Activated naive CD4-positive, alpha-beta T cell treated with anti-CD3 and anti-CD28 coated beads for 36 hours (primary cell): ENCODE measurements around the gene LAMC1. TPM values are rescaled to one million over a fixed set of nuclear protein-coding genes. Genes with fewer than 3 reads are reported as not detected.

Source experiments
- CTCF ChIA-PET: fragments of 350-600 bp; sonication (Branson Sonifier 250); formaldehyde crosslinking; loops from one replicate; lab custom pipeline; 2021; ENCODE audit warnings: antibody characterized with exemption; lab: Charles Lee
- DNase-seq: peaks from one replicate; pipeline ENCODE4 v3.0.0-alpha.2; 2020
- H3K27ac Mint-ChIP-seq: one replicate; pipeline ENCODE4 v1.8.0; 2021; ENCODE audit warnings: mild to moderate bottlenecking, mixed read lengths
- H3K27me3 Mint-ChIP-seq: one replicate; pipeline ENCODE4 v1.8.0; 2021; ENCODE audit warnings: low read depth, mixed read lengths
- H3K36me3 Mint-ChIP-seq: one replicate; pipeline ENCODE4 v1.8.0; 2021; ENCODE audit warnings: low read depth, mixed read lengths
- H3K4me1 Mint-ChIP-seq: one replicate; pipeline ENCODE4 v1.8.0; 2021; ENCODE audit warnings: low read depth, mixed read lengths
- H3K4me3 Mint-ChIP-seq: one replicate; pipeline ENCODE4 v1.8.0; 2021; ENCODE audit warnings: mild to moderate bottlenecking, moderate library complexity, mixed read lengths
- H3K9me3 Mint-ChIP-seq: one replicate; pipeline ENCODE4 v1.8.0; 2021; ENCODE audit warnings: mixed read lengths
- intact Hi-C: fragments of 100-400 bp; cut with micrococcal nuclease; formaldehyde crosslinking; loops from one replicate; pipeline ENCODE4 v1.15.1; 2023
- total RNA-seq, 2 experiments: library from RNA; stranded (reverse); gene quantifications; one replicate each; pipeline ENCODE4 v1.2.3, GENCODE V29; 2021

Gene LAMC1
- total RNA-seq, result under 1 TPM in 1 of 2 experiments, not detected in 1; 0.10 TPM

- H3K36me3 Mint-ChIP-seq, result no peaks in the 10 kb centered on the region
- H3K27me3 Mint-ChIP-seq, result peaks cover 65% of the 10 kb centered on the region
- peak within 1 kb of the TSS; percentile 70 for H3K4me3 Mint-ChIP-seq
- peaks cover 11% of the 10 kb centered on the region for H3K4me1 Mint-ChIP-seq
- CTCF ChIA-PET, result no interaction called here
- H3K27ac Mint-ChIP-seq, result no peak within 1 kb of the TSS
- H3K9me3 Mint-ChIP-seq, result peaks cover 2% of the 10 kb centered on the region
- intact Hi-C loops, result loop anchor here (2.0 kb wide), 1 partner anchor 158 kb away; no protein-coding TSS in a partner anchor
- DNase-seq, result peak; percentile 12
These were observed at the start of gene LAMC1 for GRCh38 chr1:183023146-183023600. TSS of gene LAMC1 (plus strand) at chr1:183023420. CDS start at chr1:183023717, 297 bp downstream.

- Mint-ChIP-seq H3K4me1 (no peaks in the 10 kb centered on the region), H3K27me3 (peaks cover 2% of the 10 kb centered on the region), H3K36me3 (no peaks in the 10 kb centered on the region), H3K4me3 (no peak overlapping the region), H3K27ac (no peak overlapping the region), H3K9me3 (no peaks in the 10 kb centered on the region)
- no peak for DNase-seq
- CTCF ChIA-PET, result interaction anchor here (0.6 kb wide), 2 partner anchors 160 to 234 kb away, joined by 3 to 4 read pairs; no protein-coding TSS in a partner anchor
- intact Hi-C loops, result no loop called here
These were observed 48.6 kb upstream of the LAMC1 start for GRCh38 chr1:182974506-182975191.

GRCh38 chr1:182977480-182977879, 45.7 kb upstream of the LAMC1 start:
- no peak for DNase-seq
- CTCF ChIA-PET, result no interaction called here
- Mint-ChIP-seq H3K27me3 (peaks cover 4% of the 10 kb centered on the region), H3K9me3 (peaks cover under 1% of the 10 kb centered on the region), H3K4me3 (no peak overlapping the region), H3K4me1 (no peaks in the 10 kb centered on the region), H3K36me3 (no peaks in the 10 kb centered on the region), H3K27ac (no peak overlapping the region)
- intact Hi-C loops, result no loop called here

- Mint-ChIP-seq H3K36me3 (no peaks in the 10 kb centered on the region), H3K4me1 (no peaks in the 10 kb centered on the region), H3K27me3 (peaks cover 6% of the 10 kb centered on the region), H3K9me3 (peaks cover 3% of the 10 kb centered on the region), H3K4me3 (no peak overlapping the region), H3K27ac (no peak overlapping the region)
- CTCF ChIA-PET, result no interaction called here
- intact Hi-C loops, result no loop called here
- no peak for DNase-seq
These were observed 44.9 kb upstream of the LAMC1 start for GRCh38 chr1:182978151-182978853.

GRCh38 chr1:182984138-182984537, 39.1 kb upstream of the LAMC1 start:
- CTCF ChIA-PET, result no interaction called here
- Mint-ChIP-seq H3K27me3 (peaks cover 13% of the 10 kb centered on the region), H3K9me3 (peaks cover 3% of the 10 kb centered on the region), H3K36me3 (no peaks in the 10 kb centered on the region), H3K27ac (no peak overlapping the region), H3K4me1 (peaks cover 2% of the 10 kb centered on the region), H3K4me3 (no peak overlapping the region)
- intact Hi-C loops, result no loop called here
- DNase-seq, result no peak

- DNase-seq, result no peak
- Mint-ChIP-seq H3K36me3 (no peaks in the 10 kb centered on the region), H3K4me1 (peaks cover 2% of the 10 kb centered on the region), H3K27ac (no peak overlapping the region), H3K9me3 (peaks cover 3% of the 10 kb centered on the region), H3K27me3 (peaks cover 13% of the 10 kb centered on the region), H3K4me3 (no peak overlapping the region)
- intact Hi-C loops, result no loop called here
- CTCF ChIA-PET, result no interaction called here
These were observed 38.6 kb upstream of the LAMC1 start for GRCh38 chr1:182984621-182985020.

GRCh38 chr1:182985876-182986275, 37.3 kb upstream of the LAMC1 start:
- DNase-seq, result no peak
- H3K27ac Mint-ChIP-seq, result no peak overlapping the region
- intact Hi-C loops, result no loop called here
- peaks cover 3% of the 10 kb centered on the region for H3K9me3 Mint-ChIP-seq
- H3K4me3 Mint-ChIP-seq, result no peak overlapping the region
- H3K27me3 Mint-ChIP-seq, result peaks cover 20% of the 10 kb centered on the region
- CTCF ChIA-PET, result no interaction called here
- peaks cover 2% of the 10 kb centered on the region for H3K4me1 Mint-ChIP-seq
- no peaks in the 10 kb centered on the region for H3K36me3 Mint-ChIP-seq

- intact Hi-C loops, result no loop called here
- H3K4me1 Mint-ChIP-seq, result no peaks in the 10 kb centered on the region
- peaks cover 21% of the 10 kb centered on the region for H3K27me3 Mint-ChIP-seq
- DNase-seq, result no peak
- no peak overlapping the region for H3K4me3 Mint-ChIP-seq
- no peaks in the 10 kb centered on the region for H3K9me3 Mint-ChIP-seq
- H3K27ac Mint-ChIP-seq, result no peak overlapping the region
- H3K36me3 Mint-ChIP-seq, result no peaks in the 10 kb centered on the region
- CTCF ChIA-PET, result no interaction called here
These were observed 32.6 kb upstream of the LAMC1 start for GRCh38 chr1:182990413-182991144.

GRCh38 chr1:182993746-182994145, 29.5 kb upstream of the LAMC1 start:
- Mint-ChIP-seq H3K27ac (no peak overlapping the region), H3K27me3 (peaks cover 30% of the 10 kb centered on the region), H3K36me3 (no peaks in the 10 kb centered on the region), H3K9me3 (no peaks in the 10 kb centered on the region), H3K4me3 (no peak overlapping the region), H3K4me1 (no peaks in the 10 kb centered on the region)
- intact Hi-C loops, result no loop called here
- DNase-seq, result no peak
- CTCF ChIA-PET, result interaction anchor here (0.7 to 1.3 kb wide), 2 partner anchors 9 to 718 kb away, joined by 3 read pairs; no protein-coding TSS in a partner anchor

GRCh38 chr1:182995894-182996293, 27.3 kb upstream of the LAMC1 start:
- CTCF ChIA-PET, result no interaction called here
- H3K9me3 Mint-ChIP-seq, result no peaks in the 10 kb centered on the region

GRCh38 chr1:182996816-182997215, 26.4 kb upstream of the LAMC1 start:
- Mint-ChIP-seq H3K4me3 (no peak overlapping the region), H3K27me3 (peaks cover 27% of the 10 kb centered on the region), H3K9me3 (no peaks in the 10 kb centered on the region), H3K36me3 (no peaks in the 10 kb centered on the region), H3K27ac (no peak overlapping the region), H3K4me1 (no peaks in the 10 kb centered on the region)
- CTCF ChIA-PET, result no interaction called here
- no peak for DNase-seq
- intact Hi-C loops, result no loop called here

More at GRCh38 chr1:182995894-182996293, 27.3 kb upstream of the LAMC1 start:
- Mint-ChIP-seq H3K4me1 (no peaks in the 10 kb centered on the region), H3K4me3 (no peak overlapping the region), H3K36me3 (no peaks in the 10 kb centered on the region), H3K27me3 (peaks cover 26% of the 10 kb centered on the region), H3K27ac (no peak overlapping the region)
- intact Hi-C loops, result no loop called here
- no peak for DNase-seq

- Mint-ChIP-seq H3K4me3 (no peak overlapping the region), H3K4me1 (no peaks in the 10 kb centered on the region), H3K27me3 (peaks cover 27% of the 10 kb centered on the region), H3K36me3 (no peaks in the 10 kb centered on the region), H3K9me3 (no peaks in the 10 kb centered on the region), H3K27ac (no peak overlapping the region)
- DNase-seq, result no peak
- CTCF ChIA-PET, result no interaction called here
- intact Hi-C loops, result no loop called here
These were observed 24.7 kb upstream of the LAMC1 start for GRCh38 chr1:182998482-182998881.
